ENCODE results near the gene RSPO1.
A peak's percentile ranks its signal among the peaks of the same experiment; 100 is the strongest.

RSPO1 gene

DNA sequence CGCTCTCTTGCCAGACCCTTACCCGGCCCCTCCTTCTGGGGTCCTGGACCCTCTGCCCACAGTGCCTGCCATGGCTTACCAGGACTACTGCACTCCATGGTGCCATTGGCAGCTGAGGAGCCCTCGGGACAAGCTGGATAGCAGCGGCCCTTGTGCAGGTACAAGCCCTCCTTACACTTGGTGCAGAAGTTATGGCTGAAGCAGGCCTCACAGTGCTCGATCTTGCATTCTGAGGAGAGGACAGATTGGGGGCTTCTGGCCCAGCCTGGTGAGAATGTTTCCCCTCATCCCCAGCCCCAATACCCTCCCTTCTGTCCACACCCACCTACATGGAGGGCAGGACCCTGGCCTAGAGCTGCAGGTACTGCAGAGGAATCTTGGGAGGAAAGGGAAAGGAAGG lies 20.6 kb downstream of the RSPO1 start:
- ATAC-seq: no peak
- TF ChIP-seq ESRRG (CRISPR knock-in tag; IDR thresholded peaks at IDR 0.05) (no peak), GLIS3 (CRISPR knock-in tag; IDR thresholded peaks at IDR 0.05) (no peak), ZNF70 (CRISPR knock-in tag; IDR thresholded peaks at IDR 0.05) (no peak), CSRNP3 (CRISPR knock-in tag; IDR thresholded peaks at IDR 0.05) (no peak), ISL1 (CRISPR knock-in tag; IDR thresholded peaks at IDR 0.05) (no peak), PPARA (CRISPR knock-in tag; IDR thresholded peaks at IDR 0.05; ENCODE audit: borderline replicate concordance) (no peak), CSDC2 (CRISPR knock-in tag; IDR thresholded peaks at IDR 0.05) (no peak)

DNA sequence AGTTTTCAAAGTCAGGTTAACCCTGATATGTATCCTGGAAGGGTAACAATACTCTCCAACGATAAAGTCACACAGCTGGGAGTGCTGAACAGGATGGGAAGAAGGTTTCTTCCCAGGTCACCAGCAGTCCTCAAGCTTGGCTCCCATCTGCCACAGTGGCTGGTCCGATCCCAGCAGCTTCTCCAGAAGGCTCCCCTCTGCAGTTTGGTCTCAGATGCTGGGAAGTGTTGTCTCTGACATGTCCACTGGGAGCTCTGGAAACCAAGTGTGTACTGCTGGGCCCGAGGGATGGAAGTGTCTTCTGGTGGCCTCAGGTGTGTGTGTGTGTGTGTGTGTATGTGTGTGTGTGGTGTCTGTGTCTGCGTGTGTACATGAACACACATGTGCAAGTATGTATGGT lies 22.5 kb downstream of the RSPO1 start:
- TF ChIP-seq OSR1 (CRISPR knock-in tag; IDR thresholded peaks at IDR 0.05) (no peak), TSHZ2 (CRISPR knock-in tag; IDR thresholded peaks at IDR 0.05) (no peak), ZNF8 (CRISPR knock-in tag; IDR thresholded peaks at IDR 0.05) (no peak), TOX (CRISPR knock-in tag; IDR thresholded peaks at IDR 0.05; ENCODE audit: borderline replicate concordance) (no peak), GLIS3 (CRISPR knock-in tag; IDR thresholded peaks at IDR 0.05) (no peak), SNAI2 (CRISPR knock-in tag; IDR thresholded peaks at IDR 0.05) (no peak), CSRNP3 (CRISPR knock-in tag; IDR thresholded peaks at IDR 0.05) (no peak), ZNF565 (CRISPR knock-in tag; conservative IDR thresholded peaks at IDR 0.05; ENCODE audit: low read depth) (no peak), TCF4 (CRISPR knock-in tag; IDR thresholded peaks at IDR 0.05; ENCODE audit: borderline replicate concordance) (no peak), ZNF70 (CRISPR knock-in tag; IDR thresholded peaks at IDR 0.05) (no peak), ZC3H10 (CRISPR knock-in tag; IDR thresholded peaks at IDR 0.05) (no peak), ZFP30 (CRISPR knock-in tag; IDR thresholded peaks at IDR 0.05) (no peak), CREB5 (CRISPR knock-in tag; IDR thresholded peaks at IDR 0.05; ENCODE audit: low read depth) (no peak), PPARA (CRISPR knock-in tag; IDR thresholded peaks at IDR 0.05; ENCODE audit: borderline replicate concordance) (no peak), CSDC2 (CRISPR knock-in tag; IDR thresholded peaks at IDR 0.05) (no peak), ISL1 (CRISPR knock-in tag; IDR thresholded peaks at IDR 0.05) (no peak)
- TF ChIP-seq, protein P1, sequence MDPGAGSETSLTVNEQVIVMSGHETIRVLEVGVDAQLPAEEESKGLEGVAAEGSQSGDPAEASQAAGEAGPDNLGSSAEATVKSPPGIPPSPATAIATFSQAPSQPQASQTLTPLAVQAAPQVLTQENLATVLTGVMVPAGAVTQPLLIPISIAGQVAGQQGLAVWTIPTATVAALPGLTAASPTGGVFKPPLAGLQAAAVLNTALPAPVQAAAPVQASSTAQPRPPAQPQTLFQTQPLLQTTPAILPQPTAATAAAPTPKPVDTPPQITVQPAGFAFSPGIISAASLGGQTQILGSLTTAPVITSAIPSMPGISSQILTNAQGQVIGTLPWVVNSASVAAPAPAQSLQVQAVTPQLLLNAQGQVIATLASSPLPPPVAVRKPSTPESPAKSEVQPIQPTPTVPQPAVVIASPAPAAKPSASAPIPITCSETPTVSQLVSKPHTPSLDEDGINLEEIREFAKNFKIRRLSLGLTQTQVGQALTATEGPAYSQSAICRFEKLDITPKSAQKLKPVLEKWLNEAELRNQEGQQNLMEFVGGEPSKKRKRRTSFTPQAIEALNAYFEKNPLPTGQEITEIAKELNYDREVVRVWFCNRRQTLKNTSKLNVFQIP (CRISPR knock-in tag; IDR thresholded peaks at IDR 0.05; ENCODE audit: borderline replicate concordance, low read depth): no peak
- ATAC-seq: peak; percentile 21; the same call in 1 of the 3 replicates

GRCh38 chr1:37609994-37610393 lies 24.7 kb downstream of the RSPO1 start:
- TF ChIP-seq CSDC2 (CRISPR knock-in tag; IDR thresholded peaks at IDR 0.05): no peak
- no peak for TF ChIP-seq CSRNP3 (CRISPR knock-in tag; IDR thresholded peaks at IDR 0.05)
- no peak for TF ChIP-seq OSR1 (CRISPR knock-in tag; IDR thresholded peaks at IDR 0.05)
- no peak for TF ChIP-seq PPARA (CRISPR knock-in tag; IDR thresholded peaks at IDR 0.05; ENCODE audit: borderline replicate concordance)
- TF ChIP-seq, protein P1 (CRISPR knock-in tag; IDR thresholded peaks at IDR 0.05; ENCODE audit: borderline replicate concordance, low read depth): no peak
- no peak for TF ChIP-seq SNAI2 (CRISPR knock-in tag; IDR thresholded peaks at IDR 0.05)
- no peak for TF ChIP-seq TOX (CRISPR knock-in tag; IDR thresholded peaks at IDR 0.05; ENCODE audit: borderline replicate concordance)
- TF ChIP-seq PATZ1 (CRISPR knock-in tag; IDR thresholded peaks at IDR 0.05; ENCODE audit: borderline replicate concordance): no peak
- no peak for TF ChIP-seq ZC3H10 (CRISPR knock-in tag; IDR thresholded peaks at IDR 0.05)
- no peak for TF ChIP-seq TCF4 (CRISPR knock-in tag; IDR thresholded peaks at IDR 0.05; ENCODE audit: borderline replicate concordance)
- no peak for ATAC-seq

All from SK-N-SH treated with all-trans-retinoic acid at 6 μM for 48 hours (cell line).